ENCODE results near the gene CHRDL2. TPM values are rescaled to one million over a fixed set of nuclear protein-coding genes. Genes with fewer than 3 reads are reported as not detected.

Gene CHRDL2
- total and polyA plus RNA-seq, 2 of the 4 experiments (the other 2 are of a cell fraction) = 0.80 TPM; not detected in 1

- dilution Hi-C loops (cut with HindIII; ENCODE audit: low sequenced_read_pairs, unreplicated experiment) = loop anchor here (25.0 kb wide), 1 partner anchor 114 kb away; no protein-coding TSS in a partner anchor
- H3K27me3 ChIP-seq (ENCODE audit: control insufficient read depth, insufficient read depth, low read length) = peaks cover 34% of the 10 kb centered on the region
- H2BK15ac ChIP-seq (ENCODE audit: low read depth, low read length) = peak overlapping the region; percentile 84; the same call in 2 of the 3 replicates
- CTCF ChIA-PET = interaction anchor here (0.6 to 7.4 kb wide), 11 partner anchors 10 to 276 kb away, joined by 3 to 66 read pairs (median 5); no protein-coding TSS in a partner anchor
- POLR2A ChIA-PET (ENCODE audit: unreplicated experiment) = no interaction called here
- no TSS peak for BruUV-seq (replicated peaks)
- peak overlapping the region; percentile 59; the same call in 1 of the 2 replicates for H2BK120ac ChIP-seq (ENCODE audit: low read depth, low read length)
- intact Hi-C loops (cut with micrococcal nuclease) = loop anchor here (1.0 to 5.0 kb wide), 7 partner anchors 24 to 273 kb away; partner anchors contain the start of gene POLD3
- peak overlapping the region; percentile 61; the same call in 1 of the 2 replicates for H3K27ac ChIP-seq (ENCODE audit: insufficient read depth, low read length)
- no peaks in the 10 kb centered on the region for H3K79me1 ChIP-seq (ENCODE audit: low read depth in 1 of 2, low read length in 2 of 2)
- peak; percentile 85 for DNase-seq
- H3K4me2 ChIP-seq (ENCODE audit: low read depth, low read length) = no peak overlapping the region
- H4K20me1 ChIP-seq (ENCODE audit: insufficient read depth, low read length) = no peaks in the 10 kb centered on the region
- H3K4me1 ChIP-seq (ENCODE audit: control insufficient read depth, insufficient read depth, low read length) = peaks cover 28% of the 10 kb centered on the region
- H2BK5ac ChIP-seq (ENCODE audit: low read depth, low read length, poor library complexity, severe bottlenecking) = peak overlapping the region; percentile 77
- H2AK5ac ChIP-seq (ENCODE audit: low read depth, low read length) = peak overlapping the region; percentile 46
- H4K91ac ChIP-seq (ENCODE audit: insufficient read depth, low read depth, low read length) = peak overlapping the region; percentile 75; the same call in 1 of the 2 replicates
- peaks cover 8% of the 10 kb centered on the region for H3K9me1 ChIP-seq (ENCODE audit: insufficient read depth, low read length)
- no peak overlapping the region for H3K9ac ChIP-seq (ENCODE audit: low read depth, low read length)
- peak overlapping the region; percentile 72 for H2AFZ ChIP-seq (replicated peaks; ENCODE audit: low read length, poor library complexity)
- peak overlapping the region; percentile 58 for H4K5ac ChIP-seq (ENCODE audit: low read depth, low read length)
- peak; percentile 78 for ATAC-seq (ENCODE audit: low read depth)
- H4K8ac ChIP-seq (ENCODE audit: low read depth in 2 of 2, low read length in 2 of 2) = 0 out of 4 replicates have a peak overlapping the region, but pooled peaks of 1 of the 2 experiments have one; percentile 78
- peak overlapping the region; percentile 12 for H2AK9ac ChIP-seq (replicated peaks; ENCODE audit: low read depth, low read length, poor library complexity)
- H3K56ac ChIP-seq (ENCODE audit: extremely low read depth, insufficient read depth, low read length) = no peak overlapping the region; the same call in 1 of the 2 replicates
- H3K14ac ChIP-seq (replicated peaks; ENCODE audit: low read depth, low read length) = peak overlapping the region; percentile 80; the same call in 1 of the 2 replicates
- no peaks in the 10 kb centered on the region for H3K9me3 ChIP-seq (ENCODE audit: control insufficient read depth, insufficient read depth, low read length)
- no CpG with 5 or more reads among the region's 13 CpGs for WGBS, 2 experiments (ENCODE audit: extremely low coverage in 2 of 2, insufficient read length in 1 of 2)
- H2BK20ac ChIP-seq (ENCODE audit: low read depth, low read length) = peak overlapping the region; percentile 63
- no peaks in the 10 kb centered on the region for H3K36me3 ChIP-seq (ENCODE audit: control insufficient read depth, insufficient read depth, low read length)
- 0 out of 2 replicates have a peak overlapping the region, but pooled peaks have one; percentile 46 for H3K23ac ChIP-seq (ENCODE audit: low read depth, low read length)
- in situ Hi-C loops (cut with MboI; ENCODE audit: low sequenced_read_pairs) = loop anchor here (5.0 kb wide), 2 partner anchors 114 to 269 kb away; no protein-coding TSS in a partner anchor
- peak overlapping the region; percentile 81 for H3K4ac ChIP-seq (ENCODE audit: low read depth, low read length)
- 0 out of 2 replicates have a peak overlapping the region, but pooled peaks have one; percentile 79 for H3K18ac ChIP-seq (ENCODE audit: low read depth, low read length)
- H3K4me3 ChIP-seq (ENCODE audit: insufficient read depth, low read depth, low read length) = no peak overlapping the region
- TF ChIP-seq USF2 (IDR thresholded peaks at IDR 0.05; ENCODE audit: low read depth, low read length) (0 out of 2 replicates have a peak, but pooled peaks have one; percentile 8), CTCF (conservative IDR thresholded peaks at IDR 0.05; ENCODE audit: low read depth, low read length) (peak; percentile 97), MAZ (IDR thresholded peaks at IDR 0.05; ENCODE audit: borderline replicate concordance, low read depth, low read length) (peak; percentile 53; the same call in 1 of the 2 replicates), MAFK (IDR thresholded peaks at IDR 0.05; ENCODE audit: low read depth, low read length) (no peak), BHLHE40 (IDR thresholded peaks at IDR 0.05; ENCODE audit: low read depth, low read length) (no peak), RFX5 (IDR thresholded peaks at IDR 0.05; ENCODE audit: low read depth, low read length) (no peak), SMC3 (IDR thresholded peaks at IDR 0.05; ENCODE audit: low read depth, low read length) (peak; percentile 95), RAD21 (IDR thresholded peaks at IDR 0.05; ENCODE audit: low read length) (peak; percentile 97), RCOR1 (IDR thresholded peaks at IDR 0.05; ENCODE audit: insufficient replicate concordance, low read length) (peak; percentile 99), CEBPB (IDR thresholded peaks at IDR 0.05; ENCODE audit: low read depth, low read length) (no peak), NFE2L2 (IDR thresholded peaks at IDR 0.05; ENCODE audit: low read depth, low read length) (no peak), ELK1 (IDR thresholded peaks at IDR 0.05; ENCODE audit: borderline replicate concordance, low read depth, low read length) (no peak), POLR2A (IDR thresholded peaks at IDR 0.05; ENCODE audit: low read depth, low read length) (peak; percentile 35; the same call in 1 of the 2 replicates)
Measured at GRCh38 chr11:74726547-74727182, 4.6 kb downstream of the CHRDL2 start.
